Activated naive CD8-positive, alpha-beta T cell treated with anti-CD3 and anti-CD28 coated beads, Interleukin-2, amount 50 U/mL, for 24 hours (primary cell): ENCODE data around the gene POLR2E.

Experiments used
- ATAC-seq: fragments of 150-1000 bp; cut with Tn5 transposase; one replicate; pipeline ENCODE4 v1.10.0; 2021
- DNase-seq: peaks from one replicate; pipeline ENCODE4 v3.0.0; 2021
- H3K27ac Mint-ChIP-seq: one replicate; pipeline ENCODE4 v1.8.0; 2021; ENCODE audit warnings: mild to moderate bottlenecking, mixed read lengths
- H3K27me3 Mint-ChIP-seq: one replicate; pipeline ENCODE4 v1.8.0; 2021; ENCODE audit warnings: mixed read lengths
- H3K36me3 Mint-ChIP-seq: one replicate; pipeline ENCODE4 v1.8.0; 2021; ENCODE audit warnings: low read depth, mixed read lengths
- H3K4me1 Mint-ChIP-seq: one replicate; pipeline ENCODE4 v1.8.0; 2021; ENCODE audit warnings: mixed read lengths
- H3K4me3 Mint-ChIP-seq: one replicate; pipeline ENCODE4 v1.8.0; 2021; ENCODE audit warnings: mild to moderate bottlenecking, moderate library complexity, mixed read lengths
- H3K9me3 Mint-ChIP-seq: one replicate; pipeline ENCODE4 v1.8.0; 2021; ENCODE audit warnings: mixed read lengths

The POLR2E gene

GRCh38 chr19:1053176-1054101 lies 41.7 kb downstream of the POLR2E start:
- H3K27ac Mint-ChIP-seq = no peak overlapping the region
- H3K27me3 Mint-ChIP-seq = no peaks in the 10 kb centered on the region
- H3K4me3 Mint-ChIP-seq = no peak overlapping the region

GRCh38 chr19:1052349-1052975 lies 42.7 kb downstream of the POLR2E start:
- ATAC-seq = no peak
- H3K27ac Mint-ChIP-seq = no peak overlapping the region
- H3K4me3 Mint-ChIP-seq = no peak overlapping the region
- H3K36me3 Mint-ChIP-seq = peaks cover 14% of the 10 kb centered on the region
- DNase-seq = no peak
- peaks cover 6% of the 10 kb centered on the region for H3K4me1 Mint-ChIP-seq
- no peaks in the 10 kb centered on the region for H3K27me3 Mint-ChIP-seq
- H3K9me3 Mint-ChIP-seq = peaks cover 3% of the 10 kb centered on the region

More at GRCh38 chr19:1053176-1054101, 41.7 kb downstream of the POLR2E start:
- peaks cover 4% of the 10 kb centered on the region for H3K9me3 Mint-ChIP-seq
- no peak for DNase-seq
- H3K4me1 Mint-ChIP-seq = peaks cover 14% of the 10 kb centered on the region
- no peak for ATAC-seq
- H3K36me3 Mint-ChIP-seq = peaks cover 15% of the 10 kb centered on the region

- no peak for DNase-seq
- no peak overlapping the region for H3K4me3 Mint-ChIP-seq
- H3K4me1 Mint-ChIP-seq = peaks cover 2% of the 10 kb centered on the region
- H3K27ac Mint-ChIP-seq = no peak overlapping the region
- no peaks in the 10 kb centered on the region for H3K27me3 Mint-ChIP-seq
- ATAC-seq = no peak
- peaks cover 9% of the 10 kb centered on the region for H3K36me3 Mint-ChIP-seq
- H3K9me3 Mint-ChIP-seq = no peaks in the 10 kb centered on the region
Measured at GRCh38 chr19:1051791-1052190, 43.4 kb downstream of the POLR2E start.

GRCh38 chr19:1050989-1051788 lies 44.0 kb downstream of the POLR2E start:
- no peak overlapping the region for H3K4me3 Mint-ChIP-seq
- H3K9me3 Mint-ChIP-seq = no peaks in the 10 kb centered on the region
- DNase-seq (no peak), ATAC-seq (no peak)
- H3K27me3 Mint-ChIP-seq = no peaks in the 10 kb centered on the region
- H3K4me1 Mint-ChIP-seq = peaks cover 2% of the 10 kb centered on the region
- peaks cover 3% of the 10 kb centered on the region for H3K36me3 Mint-ChIP-seq
- no peak overlapping the region for H3K27ac Mint-ChIP-seq

DNA sequence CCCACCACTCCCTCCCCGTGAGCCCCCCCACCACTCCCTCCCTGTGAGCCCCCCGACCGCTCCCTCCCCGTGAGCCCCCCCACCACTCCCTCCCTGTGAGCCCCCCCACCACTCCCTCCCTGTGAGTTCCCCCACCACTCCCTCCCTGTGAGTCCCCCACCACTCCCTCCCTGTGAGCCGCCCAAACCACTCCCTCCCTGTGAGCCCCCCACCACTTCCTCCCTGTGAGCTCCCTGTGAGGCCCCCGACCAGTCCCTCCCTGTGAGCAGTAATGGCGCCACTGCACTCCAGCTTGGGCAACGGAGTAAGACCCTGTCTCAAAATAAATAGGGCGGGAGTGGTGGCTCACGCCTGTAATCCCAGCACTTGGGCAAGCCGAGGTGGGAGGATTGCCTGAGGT lies 45.4 kb downstream of the POLR2E start:
- ATAC-seq (no peak), DNase-seq (no peak)
- H3K4me3 Mint-ChIP-seq = no peak overlapping the region
- peaks cover 2% of the 10 kb centered on the region for H3K4me1 Mint-ChIP-seq
- H3K9me3 Mint-ChIP-seq = no peaks in the 10 kb centered on the region
- H3K27ac Mint-ChIP-seq = no peak overlapping the region
- no peaks in the 10 kb centered on the region for H3K36me3 Mint-ChIP-seq
- H3K27me3 Mint-ChIP-seq = no peaks in the 10 kb centered on the region

GRCh38 chr19:1049106-1049505 lies 46.1 kb downstream of the POLR2E start:
- Mint-ChIP-seq H3K36me3 (no peaks in the 10 kb centered on the region), H3K4me1 (peaks cover 2% of the 10 kb centered on the region), H3K27ac (no peak overlapping the region), H3K27me3 (no peaks in the 10 kb centered on the region), H3K9me3 (no peaks in the 10 kb centered on the region), H3K4me3 (no peak overlapping the region)
- ATAC-seq = no peak
- DNase-seq = no peak

DNA sequence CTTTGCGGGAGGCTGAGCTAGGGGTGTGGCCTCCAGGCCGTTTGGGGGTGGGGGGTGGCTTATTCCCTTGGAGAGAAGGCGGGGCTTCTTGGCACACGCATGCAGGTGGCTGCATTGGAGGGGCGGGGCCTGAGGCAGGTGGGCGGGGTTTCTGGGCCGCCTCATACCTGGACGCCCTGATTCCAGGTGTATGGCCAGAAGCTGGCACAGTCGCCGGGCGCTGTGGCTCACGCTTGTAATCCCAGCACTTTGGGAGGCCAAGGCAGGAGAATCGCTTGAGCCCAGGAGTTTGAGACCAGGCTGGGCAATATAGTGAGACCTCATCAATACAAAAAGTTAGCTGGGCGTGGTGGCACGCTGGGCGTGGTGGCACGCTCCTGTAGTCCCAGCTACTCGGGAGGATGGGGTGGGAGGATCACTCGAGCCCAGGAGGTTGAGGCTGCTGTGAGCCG lies 47.5 kb downstream of the POLR2E start:
- Mint-ChIP-seq H3K36me3 (no peaks in the 10 kb centered on the region), H3K27me3 (no peaks in the 10 kb centered on the region), H3K9me3 (no peaks in the 10 kb centered on the region), H3K4me3 (no peak overlapping the region), H3K4me1 (peaks cover 2% of the 10 kb centered on the region), H3K27ac (no peak overlapping the region)
- ATAC-seq (no peak), DNase-seq (no peak)

DNA sequence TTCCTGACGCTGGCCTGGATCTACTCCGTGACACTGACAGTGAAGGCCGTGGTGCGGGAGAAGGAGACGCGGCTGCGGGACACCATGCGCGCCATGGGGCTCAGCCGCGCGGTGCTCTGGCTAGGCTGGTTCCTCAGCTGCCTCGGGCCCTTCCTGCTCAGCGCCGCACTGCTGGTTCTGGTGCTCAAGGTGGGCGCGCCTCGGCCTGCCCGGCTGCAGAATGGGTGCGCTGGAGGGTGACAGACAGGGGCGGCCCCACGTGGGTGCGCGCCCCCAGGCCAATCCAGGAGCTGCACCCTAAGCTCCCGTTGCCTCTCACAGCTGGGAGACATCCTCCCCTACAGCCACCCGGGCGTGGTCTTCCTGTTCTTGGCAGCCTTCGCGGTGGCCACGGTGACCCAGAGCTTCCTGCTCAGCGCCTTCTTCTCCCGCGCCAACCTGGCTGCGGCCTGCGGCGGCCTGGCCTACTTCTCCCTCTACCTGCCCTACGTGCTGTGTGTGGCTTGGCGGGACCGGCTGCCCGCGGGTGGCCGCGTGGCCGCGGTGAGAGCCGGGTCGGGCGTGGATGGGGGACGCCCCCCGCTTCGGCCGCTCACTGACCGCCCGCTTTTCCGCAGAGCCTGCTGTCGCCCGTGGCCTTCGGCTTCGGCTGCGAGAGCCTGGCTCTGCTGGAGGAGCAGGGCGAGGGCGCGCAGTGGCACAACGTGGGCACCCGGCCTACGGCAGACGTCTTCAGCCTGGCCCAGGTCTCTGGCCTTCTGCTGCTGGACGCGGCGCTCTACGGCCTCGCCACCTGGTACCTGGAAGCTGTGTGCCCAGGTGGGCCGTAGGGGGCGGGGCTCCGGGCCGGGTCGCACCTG lies 48.1 kb downstream of the POLR2E start:
- ATAC-seq = no peak
- no peak for DNase-seq
- Mint-ChIP-seq H3K27ac (no peak overlapping the region), H3K27me3 (no peaks in the 10 kb centered on the region), H3K36me3 (no peaks in the 10 kb centered on the region), H3K9me3 (no peaks in the 10 kb centered on the region), H3K4me1 (peaks cover 2% of the 10 kb centered on the region), H3K4me3 (no peak overlapping the region)

DNA sequence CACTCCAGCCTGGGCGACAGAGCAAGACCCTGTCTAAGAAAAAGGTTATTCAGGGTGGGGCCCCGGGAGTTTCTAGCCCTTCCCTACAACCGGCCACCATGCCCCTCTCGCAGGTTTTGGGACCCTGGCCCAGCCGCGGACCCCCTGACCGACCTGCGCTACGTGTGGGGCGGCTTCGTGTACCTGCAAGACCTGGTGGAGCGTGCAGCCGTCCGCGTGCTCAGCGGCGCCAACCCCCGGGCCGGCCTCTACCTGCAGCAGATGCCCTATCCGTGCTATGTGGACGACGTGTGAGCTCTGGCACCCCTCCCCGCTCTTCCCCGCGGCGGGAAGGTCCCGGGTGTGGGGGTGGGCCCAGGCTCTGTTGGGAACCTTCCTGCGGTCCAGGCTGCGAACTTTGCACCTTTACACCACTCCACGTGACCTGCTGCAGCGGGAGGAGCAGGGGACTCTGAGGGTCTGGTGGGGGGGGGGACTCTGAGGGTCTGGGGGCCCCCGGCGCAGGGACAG lies 49.0 kb downstream of the POLR2E start:
- ATAC-seq (no peak), DNase-seq (no peak)
- Mint-ChIP-seq H3K27me3 (no peaks in the 10 kb centered on the region), H3K4me1 (peaks cover 3% of the 10 kb centered on the region), H3K36me3 (no peaks in the 10 kb centered on the region), H3K9me3 (no peaks in the 10 kb centered on the region), H3K27ac (no peak overlapping the region), H3K4me3 (no peak overlapping the region)

GRCh38 chr19:1045247-1045603 lies 50.0 kb downstream of the POLR2E start:
- H3K36me3 Mint-ChIP-seq = no peaks in the 10 kb centered on the region
- peak; percentile 76 for DNase-seq
- no peaks in the 10 kb centered on the region for H3K9me3 Mint-ChIP-seq
- H3K27me3 Mint-ChIP-seq = no peaks in the 10 kb centered on the region
- H3K4me3 Mint-ChIP-seq = no peak overlapping the region
- no peak overlapping the region for H3K27ac Mint-ChIP-seq
- peak; percentile 81 for ATAC-seq
- peaks cover 13% of the 10 kb centered on the region for H3K4me1 Mint-ChIP-seq

DNA sequence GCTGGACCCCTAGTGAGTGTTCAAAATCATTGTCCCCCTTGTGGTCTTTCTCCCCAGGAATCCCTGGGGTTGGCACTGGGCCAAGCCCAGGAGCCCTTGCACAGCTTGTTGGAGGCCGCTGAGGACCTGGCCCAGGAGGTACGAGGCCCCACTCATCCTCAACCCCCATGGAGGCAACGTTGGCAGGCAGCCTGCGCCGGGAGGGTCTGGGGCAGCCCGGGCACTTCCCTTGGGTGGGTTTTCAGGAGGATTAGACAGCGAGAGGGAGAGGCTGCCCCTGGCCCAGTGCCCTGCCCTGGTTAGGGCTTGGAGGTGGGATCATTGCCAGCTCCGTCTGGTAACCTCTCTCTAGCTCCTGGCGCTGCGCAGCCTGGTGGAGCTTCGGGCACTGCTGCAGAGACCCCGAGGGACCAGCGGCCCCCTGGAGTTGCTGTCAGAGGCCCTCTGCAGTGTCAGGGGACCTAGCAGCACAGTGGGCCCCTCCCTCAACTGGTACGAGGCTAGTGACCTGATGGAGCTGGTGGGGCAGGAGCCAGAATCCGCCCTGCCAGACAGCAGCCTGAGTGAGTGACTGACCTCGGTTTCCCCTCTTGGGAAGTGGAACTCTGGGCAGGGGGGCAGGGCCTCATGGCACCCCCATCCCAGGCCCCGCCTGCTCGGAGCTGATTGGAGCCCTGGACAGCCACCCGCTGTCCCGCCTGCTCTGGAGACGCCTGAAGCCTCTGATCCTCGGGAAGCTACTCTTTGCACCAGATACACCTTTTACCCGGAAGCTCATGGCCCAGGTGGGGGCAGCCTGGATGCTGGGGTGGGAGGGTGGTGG lies 52.3 kb downstream of the POLR2E start:
- DNase-seq (no peak), ATAC-seq (no peak)
- Mint-ChIP-seq H3K4me3 (no peak overlapping the region), H3K9me3 (no peaks in the 10 kb centered on the region), H3K36me3 (peaks cover 2% of the 10 kb centered on the region), H3K4me1 (peaks cover 33% of the 10 kb centered on the region), H3K27ac (no peak overlapping the region), H3K27me3 (no peaks in the 10 kb centered on the region)

- no peaks in the 10 kb centered on the region for H3K27me3 Mint-ChIP-seq
- no peaks in the 10 kb centered on the region for H3K9me3 Mint-ChIP-seq
- no peak overlapping the region for H3K27ac Mint-ChIP-seq
- H3K36me3 Mint-ChIP-seq = peaks cover 7% of the 10 kb centered on the region
- ATAC-seq (no peak), DNase-seq (no peak)
- H3K4me1 Mint-ChIP-seq = peaks cover 39% of the 10 kb centered on the region
- H3K4me3 Mint-ChIP-seq = no peak overlapping the region
Measured at GRCh38 chr19:1041835-1042685, 53.1 kb downstream of the POLR2E start.
